Measurements from ENCODE around the gene FOSL2.

FOSL2 gene

GRCh38 chr2:28447943-28448792 lies 55.5 kb downstream of the FOSL2 start:
- TF ChIP-seq, protein P1, sequence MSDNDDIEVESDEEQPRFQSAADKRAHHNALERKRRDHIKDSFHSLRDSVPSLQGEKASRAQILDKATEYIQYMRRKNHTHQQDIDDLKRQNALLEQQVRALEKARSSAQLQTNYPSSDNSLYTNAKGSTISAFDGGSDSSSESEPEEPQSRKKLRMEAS (IDR thresholded peaks at IDR 0.05): no peak
- TF ChIP-seq CEBPB (IDR thresholded peaks at IDR 0.05) (no peak), TCF12 (IDR thresholded peaks at IDR 0.05; ENCODE audit: low read depth) (no peak), EGR1 (IDR thresholded peaks at IDR 0.05) (no peak), RAD21 (IDR thresholded peaks at IDR 0.05; ENCODE audit: low read depth) (no peak), TAF1 (IDR thresholded peaks at IDR 0.05; ENCODE audit: low read depth) (no peak), REST (IDR thresholded peaks at IDR 0.05; ENCODE audit: low read depth) (no peak), YY1 (IDR thresholded peaks at IDR 0.05; ENCODE audit: low read depth) (no peak)
- TF ChIP-seq, protein P2, sequence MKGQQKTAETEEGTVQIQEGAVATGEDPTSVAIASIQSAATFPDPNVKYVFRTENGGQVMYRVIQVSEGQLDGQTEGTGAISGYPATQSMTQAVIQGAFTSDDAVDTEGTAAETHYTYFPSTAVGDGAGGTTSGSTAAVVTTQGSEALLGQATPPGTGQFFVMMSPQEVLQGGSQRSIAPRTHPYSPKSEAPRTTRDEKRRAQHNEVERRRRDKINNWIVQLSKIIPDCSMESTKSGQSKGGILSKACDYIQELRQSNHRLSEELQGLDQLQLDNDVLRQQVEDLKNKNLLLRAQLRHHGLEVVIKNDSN (IDR thresholded peaks at IDR 0.05): no peak

- no peak for TF ChIP-seq ZBTB7A (IDR thresholded peaks at IDR 0.05; ENCODE audit: low read depth)
- TF ChIP-seq RAD21 (IDR thresholded peaks at IDR 0.05; ENCODE audit: low read depth): no peak
- TF ChIP-seq, protein P1 (IDR thresholded peaks at IDR 0.05): no peak
- no peak for TF ChIP-seq CEBPB (IDR thresholded peaks at IDR 0.05)
- no peak for TF ChIP-seq CREB1 (IDR thresholded peaks at IDR 0.05; ENCODE audit: low read depth)
- TF ChIP-seq TAF1 (IDR thresholded peaks at IDR 0.05; ENCODE audit: low read depth): no peak
These were observed 56.1 kb downstream of the FOSL2 start for GRCh38 chr2:28448793-28449100.

GRCh38 chr2:28449126-28449487 lies 56.4 kb downstream of the FOSL2 start:
- TF ChIP-seq TEAD4 (IDR thresholded peaks at IDR 0.05) (no peak), ZBTB7A (IDR thresholded peaks at IDR 0.05; ENCODE audit: low read depth) (no peak), CREB1 (IDR thresholded peaks at IDR 0.05; ENCODE audit: low read depth) (no peak), REST (IDR thresholded peaks at IDR 0.05; ENCODE audit: low read depth) (no peak), RAD21 (IDR thresholded peaks at IDR 0.05; ENCODE audit: low read depth) (no peak), FOXM1 (IDR thresholded peaks at IDR 0.05; ENCODE audit: borderline replicate concordance, low read depth) (no peak), YY1 (IDR thresholded peaks at IDR 0.05; ENCODE audit: low read depth) (no peak), NFIC (IDR thresholded peaks at IDR 0.05) (no peak), TCF12 (IDR thresholded peaks at IDR 0.05; ENCODE audit: low read depth) (no peak), CEBPB (IDR thresholded peaks at IDR 0.05) (no peak), EP300 (IDR thresholded peaks at IDR 0.05; ENCODE audit: borderline replicate concordance) (no peak), TAF1 (IDR thresholded peaks at IDR 0.05; ENCODE audit: low read depth) (no peak), EGR1 (IDR thresholded peaks at IDR 0.05) (no peak)
- TF ChIP-seq, protein P2 (IDR thresholded peaks at IDR 0.05): no peak

- no peak for TF ChIP-seq ZBTB7A (IDR thresholded peaks at IDR 0.05; ENCODE audit: low read depth)
- TF ChIP-seq CEBPB (IDR thresholded peaks at IDR 0.05): no peak
- TF ChIP-seq TCF12 (IDR thresholded peaks at IDR 0.05; ENCODE audit: low read depth): no peak
- TF ChIP-seq FOXM1 (IDR thresholded peaks at IDR 0.05; ENCODE audit: borderline replicate concordance, low read depth): no peak
- TF ChIP-seq, protein P2 (IDR thresholded peaks at IDR 0.05): no peak
- TF ChIP-seq NFIC (IDR thresholded peaks at IDR 0.05): no peak
- no peak for TF ChIP-seq TAF1 (IDR thresholded peaks at IDR 0.05; ENCODE audit: low read depth)
- no peak for TF ChIP-seq EP300 (IDR thresholded peaks at IDR 0.05; ENCODE audit: borderline replicate concordance)
- TF ChIP-seq REST (IDR thresholded peaks at IDR 0.05; ENCODE audit: low read depth): no peak
- no peak for TF ChIP-seq CREB1 (IDR thresholded peaks at IDR 0.05; ENCODE audit: low read depth)
- no peak for TF ChIP-seq EGR1 (IDR thresholded peaks at IDR 0.05)
- no peak for TF ChIP-seq YY1 (IDR thresholded peaks at IDR 0.05; ENCODE audit: low read depth)
- no peak for TF ChIP-seq RAD21 (IDR thresholded peaks at IDR 0.05; ENCODE audit: low read depth)
- no peak for TF ChIP-seq TEAD4 (IDR thresholded peaks at IDR 0.05)
- TF ChIP-seq, protein P1 (IDR thresholded peaks at IDR 0.05): no peak
These were observed 57.1 kb downstream of the FOSL2 start for GRCh38 chr2:28449488-28450395.
